NCI-H1092 (cell line): Measurements from ENCODE around the gene IQSEC1.

Source experiments
- DNase-seq: peaks from one replicate; lab custom pipeline; 2025; lab: John Stamatoyannopoulos, UW

Gene IQSEC1

DNA sequence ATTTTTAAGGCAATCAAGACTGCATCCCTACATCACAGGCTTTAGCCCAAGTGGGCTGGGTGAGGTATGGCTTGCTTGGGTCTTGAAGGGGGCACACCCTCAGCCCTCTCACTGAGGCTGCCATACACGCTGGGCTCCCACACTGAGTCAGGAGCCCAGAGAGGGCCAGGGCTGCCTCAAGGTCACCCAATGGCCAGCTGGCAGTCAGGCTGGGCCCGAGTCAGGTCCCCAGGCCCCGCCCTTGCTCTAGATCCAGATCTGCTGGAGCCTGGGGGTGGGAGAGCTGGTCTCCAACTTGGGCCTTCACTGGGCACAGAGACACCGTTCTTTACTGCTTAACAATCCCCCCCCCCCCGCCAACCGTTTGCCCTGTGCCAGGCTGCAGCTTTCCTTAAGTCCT lies 88.1 kb downstream of the IQSEC1 start:
- DNase-seq, result no peak

DNA sequence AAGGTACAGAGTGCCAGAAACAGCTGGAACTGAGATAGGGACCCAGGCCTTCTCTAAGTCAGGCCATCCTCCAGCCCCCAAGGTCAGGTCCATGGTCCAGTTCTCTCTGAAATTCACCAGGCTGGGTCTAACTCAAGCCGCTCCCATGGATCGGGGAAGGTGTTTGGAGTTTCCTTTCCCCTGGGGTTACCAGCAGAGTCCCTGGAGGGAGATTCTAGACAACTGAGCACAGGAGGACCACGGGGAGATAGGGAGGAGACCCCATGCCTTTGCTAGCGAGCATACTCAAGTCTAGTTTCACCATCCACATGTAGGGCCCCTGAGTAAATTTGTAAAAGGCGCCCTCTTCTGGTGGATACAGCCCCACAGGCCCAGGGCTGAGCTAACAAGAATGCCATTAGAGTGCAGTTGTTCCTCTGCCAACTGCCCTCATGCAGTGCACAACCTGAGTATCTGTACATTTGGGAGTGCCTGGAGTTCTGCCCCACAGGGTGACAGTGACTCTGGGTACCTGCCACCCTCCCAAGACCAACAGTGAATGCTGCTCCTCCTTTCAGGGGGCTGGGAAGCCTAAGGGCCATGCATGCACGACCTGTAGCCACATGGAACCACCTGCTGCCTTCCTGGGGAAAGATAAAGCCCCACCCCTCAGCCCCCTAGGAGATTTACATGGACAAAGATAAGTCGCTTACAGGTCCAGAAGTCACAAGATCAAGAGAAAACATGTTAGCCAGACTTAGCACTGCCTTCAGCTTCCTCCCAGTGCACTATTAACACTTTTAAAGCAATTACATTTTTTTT lies 89.0 kb downstream of the IQSEC1 start:
- DNase-seq, result peak; percentile 45

DNA sequence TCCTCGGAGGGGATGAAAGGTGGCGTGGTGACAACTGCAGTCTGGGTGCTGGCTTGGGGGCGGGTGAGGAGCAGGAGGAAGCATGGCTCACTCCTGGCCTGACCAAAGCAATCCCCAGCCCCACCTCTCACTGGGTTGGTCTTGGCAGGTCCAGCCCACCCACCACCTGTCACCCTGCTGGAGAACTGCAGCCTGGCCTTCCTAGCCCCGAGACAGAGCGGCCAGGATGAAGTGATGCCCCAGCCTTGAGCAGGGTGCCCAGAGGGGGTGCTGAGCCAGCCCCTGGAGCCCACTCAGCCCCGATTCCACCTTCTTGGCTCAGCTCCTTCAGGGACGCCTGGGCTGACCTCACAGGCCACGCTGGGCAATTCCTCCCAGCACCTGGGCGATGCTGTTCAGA lies 89.9 kb downstream of the IQSEC1 start:
- no peak for DNase-seq

DNA sequence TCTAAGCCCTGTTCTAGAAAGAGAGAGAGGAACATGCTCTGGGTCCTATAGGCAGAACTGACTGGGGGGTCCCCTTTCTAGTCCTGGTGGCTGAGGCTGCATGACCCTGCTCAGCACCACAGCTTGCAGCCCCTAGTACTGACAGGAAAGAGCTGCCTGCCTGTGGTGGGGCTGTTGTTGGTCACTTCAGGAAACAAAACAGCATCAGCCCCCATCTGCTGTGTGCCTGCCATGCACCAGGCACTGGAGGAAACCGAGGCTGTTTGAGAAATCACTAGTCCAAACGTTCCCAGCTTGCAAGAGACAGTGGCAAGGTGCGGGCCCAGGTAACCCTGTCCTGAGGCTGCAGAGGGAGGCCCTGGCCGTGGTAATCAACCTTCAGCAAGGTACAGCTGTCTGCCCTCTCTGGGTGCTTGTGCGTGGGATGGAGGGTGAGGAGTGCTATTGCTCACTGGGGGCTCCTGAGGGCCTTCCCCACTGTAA lies 90.6 kb downstream of the IQSEC1 start:
- no peak for DNase-seq

DNA sequence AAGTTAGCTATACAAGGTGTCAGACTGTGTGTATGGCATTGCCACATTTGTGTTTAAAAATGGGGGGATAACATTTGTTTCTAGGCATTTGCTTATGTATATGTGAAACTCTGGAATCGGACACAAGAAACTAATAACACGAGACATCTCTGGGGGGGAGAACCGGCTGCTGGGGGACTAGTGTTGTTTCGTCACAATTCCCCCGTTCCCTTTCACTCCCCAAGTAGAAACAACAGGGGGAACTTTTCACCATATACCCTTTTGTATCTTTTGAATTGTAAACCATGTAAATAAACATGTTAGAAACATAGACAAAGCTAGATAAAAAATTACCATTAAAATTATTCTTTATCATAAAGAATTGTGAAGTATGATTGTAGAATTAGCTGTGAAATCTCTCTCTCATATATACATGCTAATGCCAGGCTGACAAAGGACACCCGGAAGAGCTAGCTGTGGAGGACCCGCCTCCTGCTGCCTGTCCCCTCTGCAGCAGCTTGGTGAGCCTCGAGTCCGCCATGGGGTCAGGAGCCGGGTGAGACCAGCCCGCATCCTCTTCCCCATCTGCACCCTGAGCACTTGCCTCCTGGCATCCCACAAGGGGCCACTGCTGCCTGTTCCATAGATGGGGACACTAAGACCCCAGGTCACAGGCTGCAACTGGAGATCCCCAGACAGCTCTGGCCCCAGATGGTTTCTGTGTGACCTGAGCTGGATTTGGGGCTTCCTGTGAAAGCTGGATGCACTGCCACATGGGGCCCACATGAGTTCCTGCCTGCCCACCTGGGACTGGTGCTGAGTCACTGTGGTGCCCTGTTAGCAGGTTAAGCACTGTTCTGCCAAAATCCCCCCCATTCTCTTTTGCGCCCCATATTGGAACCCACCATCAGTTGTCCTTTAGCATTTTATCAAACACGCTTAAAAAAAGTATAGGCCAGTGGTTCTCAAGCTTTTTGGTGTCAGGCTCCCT lies 91.6 kb downstream of the IQSEC1 start:
- DNase-seq, result no peak

DNA sequence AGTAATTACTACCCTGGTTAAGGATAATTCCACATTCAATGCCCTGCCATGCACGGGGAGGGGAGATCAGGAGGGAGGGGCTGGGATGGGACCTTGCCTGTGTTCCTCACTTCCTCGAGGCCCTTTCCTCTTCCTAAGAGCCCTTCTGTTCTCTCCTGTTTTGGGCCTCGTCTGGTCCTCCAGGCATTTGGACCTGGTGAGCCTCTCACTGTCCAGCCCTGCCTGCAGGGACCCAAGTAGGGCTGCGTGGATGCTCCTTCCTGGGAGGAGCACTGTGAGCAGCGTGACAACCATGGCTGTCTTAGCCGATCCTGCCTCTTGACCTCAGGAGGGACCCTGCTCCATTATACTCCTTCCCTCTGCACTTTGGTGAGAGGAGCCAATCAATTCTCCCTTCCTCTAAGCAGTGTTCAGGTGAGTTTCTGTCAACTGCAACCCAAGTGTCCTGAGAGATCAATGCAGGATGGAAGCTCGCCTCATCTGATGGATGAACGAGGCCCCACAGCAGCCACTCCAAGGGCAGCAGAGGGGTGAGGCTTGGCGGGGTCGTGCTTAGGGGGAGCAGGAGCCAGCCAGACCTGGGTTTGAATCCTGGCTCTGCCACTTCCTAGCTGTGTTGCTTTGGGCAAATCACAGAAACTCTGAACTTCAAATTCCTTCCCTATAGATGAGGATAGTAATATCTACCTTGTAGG lies 92.5 kb downstream of the IQSEC1 start:
- no peak for DNase-seq

DNA sequence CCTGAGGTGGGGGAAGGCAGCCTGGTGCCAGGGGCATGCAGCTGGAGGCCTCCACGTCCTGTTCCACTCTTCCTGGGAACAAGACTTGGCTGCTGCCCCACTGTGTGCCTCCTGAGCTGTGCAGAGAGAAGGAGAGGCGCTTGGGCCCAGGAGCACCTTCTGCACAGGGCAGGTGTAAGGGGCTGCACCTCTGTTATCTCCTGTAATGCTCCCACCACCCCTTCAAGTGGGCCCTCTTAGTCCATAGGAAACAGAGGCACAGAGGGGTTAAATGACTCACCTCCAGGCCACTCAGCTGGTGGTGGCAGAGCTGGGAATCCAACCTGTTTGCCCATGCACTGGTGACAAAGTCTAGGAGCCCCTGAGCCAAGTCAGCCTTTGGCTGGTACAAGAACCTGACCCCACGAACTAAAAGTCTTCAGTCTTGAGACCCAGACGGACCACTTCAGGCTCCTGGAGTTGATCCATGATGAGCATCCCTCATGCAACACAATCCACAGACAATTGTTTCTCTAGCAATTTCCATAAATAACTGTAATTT lies 93.2 kb downstream of the IQSEC1 start:
- no peak for DNase-seq

DNA sequence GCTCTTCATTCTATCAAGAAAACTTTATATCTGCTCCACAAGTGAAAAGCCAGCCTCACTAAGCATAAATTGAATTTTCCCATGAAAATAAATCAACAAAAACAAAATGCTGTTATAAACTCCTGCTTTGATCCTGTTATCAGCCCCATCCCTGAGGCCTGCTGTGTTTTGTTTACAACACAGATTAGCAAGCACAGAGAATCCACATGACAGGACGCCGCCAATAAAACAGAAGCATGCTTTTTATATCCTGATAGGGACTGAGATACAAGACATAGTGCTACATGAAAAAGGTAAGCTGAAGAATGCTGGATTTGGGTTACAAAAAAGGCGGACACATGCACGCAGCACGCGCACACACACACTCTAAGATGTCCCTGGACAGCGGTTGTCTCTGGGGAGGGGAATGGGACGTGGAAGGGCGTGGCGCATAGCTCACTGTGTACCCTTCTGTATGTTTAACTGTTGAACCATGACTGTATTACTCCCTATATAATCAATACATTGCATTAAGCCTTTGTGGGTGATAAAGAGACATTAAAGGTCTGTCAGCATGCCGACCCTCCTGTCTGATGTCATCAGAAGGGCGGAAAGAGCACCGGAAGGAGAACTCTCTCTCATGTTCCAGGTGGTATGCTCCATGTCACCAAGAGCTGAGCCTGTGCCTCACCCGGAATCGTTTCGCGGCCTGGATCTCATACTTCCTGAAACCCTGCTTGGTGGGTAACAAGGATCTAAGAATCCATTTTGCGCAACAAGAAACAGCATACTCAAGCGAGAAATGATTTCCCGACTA lies 93.9 kb downstream of the IQSEC1 start:
- DNase-seq, result no peak

DNA sequence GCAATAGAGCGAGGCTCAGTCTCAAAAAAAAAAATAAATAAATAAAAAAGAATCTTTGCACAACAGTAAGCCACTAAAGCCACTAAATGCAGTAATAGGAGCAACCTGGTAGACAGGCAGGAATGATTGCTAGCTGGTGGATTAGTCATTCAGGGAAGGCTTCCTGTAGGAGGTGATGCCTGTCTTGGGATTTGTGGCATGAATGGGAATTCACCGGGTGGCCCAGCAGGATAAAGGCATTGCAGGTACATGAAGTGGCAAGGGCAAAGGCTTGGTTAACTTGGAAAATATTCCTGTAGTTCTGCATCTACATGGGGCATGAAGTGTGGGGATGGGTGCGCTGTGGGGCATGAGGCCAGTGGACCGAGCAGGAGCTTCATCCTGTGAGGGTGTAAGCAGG lies 94.5 kb downstream of the IQSEC1 start:
- no peak for DNase-seq

DNA sequence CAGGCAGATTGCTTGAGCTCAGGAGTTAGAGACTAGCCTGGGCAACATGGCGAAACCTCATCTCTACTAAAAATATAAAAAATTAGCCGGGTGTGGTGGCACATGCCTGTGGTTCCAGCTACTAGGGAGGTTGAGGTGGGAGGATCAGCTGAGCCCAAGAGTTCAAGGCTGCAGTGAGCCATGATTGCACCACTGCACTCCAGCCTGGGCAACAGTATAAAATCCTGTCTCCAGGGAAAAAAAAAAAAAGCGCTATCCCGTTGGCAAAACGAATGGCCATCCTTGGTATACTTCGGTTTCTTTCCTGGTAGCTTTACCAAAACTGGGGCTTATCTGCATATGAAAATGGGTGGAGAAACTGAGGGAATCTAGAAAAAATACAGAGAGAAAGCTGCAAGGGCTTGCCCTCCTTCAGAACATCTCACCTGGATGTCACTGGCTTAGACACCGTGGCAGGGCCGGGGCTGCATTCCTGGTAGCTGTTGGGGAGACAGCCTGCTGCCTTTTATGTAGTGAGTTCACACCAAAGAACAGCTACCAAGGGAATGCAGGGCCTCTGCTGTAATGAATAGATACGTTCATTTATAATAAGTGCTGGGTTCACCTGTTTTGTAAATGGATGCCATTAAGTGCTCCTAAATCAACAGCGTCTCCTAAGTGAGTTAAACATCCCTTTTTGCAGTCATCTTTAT lies 96.0 kb downstream of the IQSEC1 start:
- DNase-seq, result no peak

DNA sequence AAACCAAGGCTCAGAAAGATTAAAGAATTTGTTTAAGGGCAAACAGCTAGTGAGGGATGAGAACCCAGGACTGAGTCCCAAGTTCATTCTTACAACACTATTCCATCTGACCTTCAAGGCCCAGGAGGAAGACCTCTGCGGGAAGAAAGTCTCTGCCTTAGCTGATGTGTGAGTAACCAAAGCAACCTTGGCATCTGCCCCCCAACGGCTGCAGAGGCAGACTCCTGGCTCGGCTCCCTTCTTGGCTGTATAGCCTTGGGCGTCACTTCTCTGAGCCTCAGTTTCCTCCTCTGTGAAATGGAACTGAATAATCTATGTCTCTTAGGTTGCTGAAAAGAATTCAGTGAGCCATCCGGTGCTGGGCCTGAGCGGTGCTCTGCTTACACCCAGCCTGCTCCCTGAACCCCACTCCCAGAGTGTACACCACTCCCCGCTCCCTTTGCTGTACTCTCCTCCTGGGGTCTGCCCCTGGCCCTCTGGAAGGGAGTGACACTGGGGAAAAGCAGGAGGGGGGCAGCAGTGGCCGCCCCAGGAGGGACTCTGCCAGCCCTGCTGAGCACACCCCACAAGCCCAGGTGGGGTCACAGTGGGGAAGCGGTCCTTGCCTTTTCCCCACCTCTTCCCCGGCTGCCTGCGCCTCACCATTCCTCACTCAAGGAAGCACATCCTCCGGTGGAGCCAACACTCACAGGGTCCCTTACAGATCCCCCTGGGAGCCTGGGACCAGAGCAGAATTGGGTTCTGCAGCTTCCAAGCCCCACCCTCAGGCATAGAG lies 97.3 kb downstream of the IQSEC1 start:
- no peak for DNase-seq

DNA sequence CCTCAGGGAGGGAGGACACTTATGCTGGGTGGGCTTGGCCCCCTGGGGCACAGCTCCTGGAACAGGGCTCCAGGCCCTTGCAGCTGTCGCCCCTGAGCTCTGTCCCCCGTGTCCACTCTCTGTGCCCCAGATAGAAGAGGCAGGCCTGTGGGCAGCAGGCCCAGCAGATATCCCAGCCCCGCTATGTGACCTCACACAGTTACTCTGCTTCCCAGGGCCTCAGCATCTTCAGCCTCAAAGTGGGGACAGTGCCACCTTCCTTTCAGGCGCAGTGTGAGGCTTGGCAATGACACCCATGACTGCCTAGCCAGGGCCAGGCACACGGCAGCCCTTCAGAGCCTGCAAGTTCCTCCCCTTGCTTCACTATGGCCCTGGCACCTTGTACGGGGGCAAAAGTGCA lies 98.4 kb downstream of the IQSEC1 start:
- no peak for DNase-seq

DNA sequence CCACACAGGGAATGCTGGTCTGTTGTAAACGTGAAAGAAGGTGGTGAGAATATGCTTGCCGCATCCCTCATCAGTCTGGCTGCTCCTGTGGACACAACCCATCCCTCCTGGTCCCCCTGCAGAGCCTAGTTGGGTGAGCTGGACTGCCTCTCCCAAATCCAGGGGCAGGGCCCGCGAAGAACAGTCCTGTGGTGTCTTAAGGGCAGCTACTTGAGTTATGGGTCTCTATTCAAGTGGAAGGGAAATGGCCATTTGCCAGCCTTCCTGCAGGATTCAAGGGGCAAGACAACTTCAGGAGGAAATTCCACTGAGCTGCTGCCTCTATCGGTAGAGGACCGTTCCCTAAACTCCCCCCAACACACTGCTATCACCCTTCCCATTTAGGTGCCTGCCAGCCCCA lies 98.9 kb downstream of the IQSEC1 start:
- no peak for DNase-seq

DNA sequence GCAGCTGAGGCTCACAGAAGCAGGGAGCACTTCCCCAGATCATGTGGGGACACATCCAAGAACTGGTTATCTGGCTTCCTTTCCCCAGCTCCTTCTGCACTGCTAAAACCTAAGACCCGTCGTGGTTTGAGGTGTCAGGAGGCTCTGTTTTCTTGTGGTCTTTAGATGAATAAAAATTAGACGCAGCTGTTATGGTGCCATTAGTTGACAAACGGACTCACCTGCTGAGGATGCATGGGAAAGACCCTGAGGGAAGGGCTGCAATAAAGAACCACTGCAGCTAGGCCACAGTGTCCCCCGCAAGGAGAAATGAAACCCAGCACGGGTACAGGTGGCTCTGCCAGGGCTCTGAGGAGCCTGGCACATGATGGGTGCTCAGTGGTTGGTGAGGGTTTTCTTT lies 99.4 kb downstream of the IQSEC1 start:
- DNase-seq, result no peak

DNA sequence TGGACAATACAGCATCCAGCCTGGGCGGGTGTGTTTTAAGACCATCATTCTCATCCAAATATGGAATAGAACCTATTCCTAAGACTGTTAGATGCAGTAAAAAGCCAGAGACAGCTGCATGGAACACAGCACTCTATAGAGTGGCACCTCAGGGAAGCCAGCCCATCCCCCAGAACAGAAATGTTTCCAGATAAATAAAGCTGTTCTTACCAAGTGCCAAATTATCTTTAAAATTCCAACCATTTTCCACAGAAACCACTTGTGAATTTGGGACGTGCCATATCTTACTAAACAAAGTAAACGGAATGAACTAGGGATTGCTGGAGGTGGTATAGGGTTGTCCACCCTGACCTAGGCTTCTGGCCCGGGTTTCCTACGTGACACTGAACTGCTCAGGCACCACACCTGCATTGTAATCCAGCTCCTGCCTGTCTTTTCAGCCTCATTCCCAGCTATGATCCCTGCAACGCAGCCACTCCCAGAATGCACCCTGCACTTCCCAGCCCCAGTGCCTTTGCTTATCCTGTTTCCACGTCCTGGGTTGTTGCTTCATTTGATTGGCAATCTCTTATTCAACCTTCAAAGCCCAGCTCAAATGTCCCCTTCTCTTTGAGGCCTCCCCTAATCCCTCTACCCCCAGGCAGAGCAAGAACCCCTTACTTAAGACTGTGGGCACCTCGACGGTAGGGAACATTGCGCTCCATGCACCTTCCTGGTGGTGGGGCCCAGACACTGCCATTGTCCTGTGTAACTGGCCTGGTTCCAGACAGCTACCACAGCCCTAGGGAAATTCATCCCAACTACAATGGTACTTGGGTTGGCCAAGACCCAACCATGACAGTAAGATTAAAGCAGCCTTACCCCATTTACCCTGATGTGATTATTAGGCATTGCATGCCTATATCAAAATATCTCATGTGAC lies 100.2 kb downstream of the IQSEC1 start:
- no peak for DNase-seq

DNA sequence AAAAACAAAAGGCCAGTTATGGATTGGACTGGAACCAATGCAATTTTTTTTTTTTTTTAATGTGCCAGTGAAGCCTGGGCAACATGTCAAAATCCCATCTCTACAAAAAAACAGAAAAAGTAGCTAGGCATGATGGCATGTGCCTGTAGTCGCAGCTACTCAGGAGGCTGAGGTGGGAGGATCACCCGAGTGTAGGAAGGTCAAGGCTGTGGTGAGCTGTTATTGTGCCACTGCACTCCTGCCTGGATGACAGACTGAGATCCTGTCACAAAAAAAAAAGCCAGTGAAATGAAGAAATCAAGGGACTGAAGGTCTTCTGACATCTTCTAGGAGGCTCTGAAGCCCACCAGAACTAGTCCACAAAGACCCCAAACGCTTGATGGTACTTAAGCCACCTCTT lies 101.2 kb downstream of the IQSEC1 start:
- no peak for DNase-seq

DNA sequence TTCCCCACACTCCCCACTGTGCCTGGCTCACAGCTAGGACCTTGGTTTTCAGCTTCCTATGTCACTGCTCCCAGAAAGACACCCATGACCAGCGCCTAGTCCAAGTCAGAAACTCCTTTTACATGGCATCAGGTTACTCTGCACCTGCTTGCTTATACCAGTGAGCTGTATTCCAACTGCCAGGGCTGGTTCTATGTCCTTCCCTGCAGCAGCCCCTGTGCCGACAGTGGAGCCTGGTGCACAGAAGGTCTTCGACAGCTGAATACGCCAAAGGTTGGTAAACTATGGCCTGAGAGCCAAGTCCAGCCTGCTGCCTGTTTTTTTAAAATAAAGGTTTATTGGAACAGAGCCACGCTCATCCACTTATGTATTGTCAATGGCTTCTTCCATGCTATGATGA lies 102.5 kb downstream of the IQSEC1 start:
- peak; percentile 89 for DNase-seq

DNA sequence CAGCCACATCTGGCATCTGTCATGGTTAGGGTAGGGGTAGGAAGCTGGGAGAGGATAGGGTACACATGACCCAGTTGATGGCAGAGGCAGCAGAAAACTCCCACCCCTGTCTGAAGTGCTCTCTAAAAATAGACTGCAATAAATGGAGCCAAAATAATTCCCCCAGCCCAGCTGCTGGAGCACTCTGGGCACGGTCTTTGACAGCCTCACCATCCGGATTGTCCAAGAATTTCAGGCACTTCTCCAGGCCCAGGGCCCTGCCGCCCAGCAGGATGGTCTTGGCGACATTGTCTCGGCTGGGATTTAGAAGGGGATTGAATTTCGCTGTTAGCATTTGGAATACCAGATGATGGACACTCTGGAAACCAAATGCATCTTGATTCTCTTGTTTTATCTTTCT lies 103.7 kb downstream of the IQSEC1 start:
- DNase-seq, result peak; percentile 20

DNA sequence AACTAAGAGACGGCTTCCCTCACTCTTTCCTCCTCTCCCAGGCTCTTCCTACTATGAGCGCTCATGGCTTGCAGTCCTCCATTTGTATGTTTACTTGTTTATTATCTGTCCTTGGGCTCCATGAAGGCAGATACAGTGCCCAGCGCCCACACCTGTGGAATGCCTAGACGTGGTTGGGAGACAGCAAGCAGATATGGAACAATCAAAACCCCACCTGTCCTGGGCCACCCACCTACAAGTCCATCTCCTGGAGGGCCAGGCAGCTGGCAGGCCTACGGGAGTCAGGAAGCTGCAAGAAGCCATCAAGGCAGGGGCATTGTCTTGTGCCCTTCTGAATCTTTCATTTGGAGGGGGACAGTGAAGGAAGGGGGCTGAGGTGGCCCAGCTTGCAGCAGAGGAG lies 104.7 kb downstream of the IQSEC1 start:
- DNase-seq, result no peak
